Inferior parietal cortex (tissue), 1 donor: ENCODE measurements around the gene UBE2E1.

ENCODE experiments used
- DNase-seq: peaks from one replicate; pipeline ENCODE4 v3.0.0-alpha.2; 2016; ENCODE audit errors: extremely low spot score

Gene UBE2E1

DNA sequence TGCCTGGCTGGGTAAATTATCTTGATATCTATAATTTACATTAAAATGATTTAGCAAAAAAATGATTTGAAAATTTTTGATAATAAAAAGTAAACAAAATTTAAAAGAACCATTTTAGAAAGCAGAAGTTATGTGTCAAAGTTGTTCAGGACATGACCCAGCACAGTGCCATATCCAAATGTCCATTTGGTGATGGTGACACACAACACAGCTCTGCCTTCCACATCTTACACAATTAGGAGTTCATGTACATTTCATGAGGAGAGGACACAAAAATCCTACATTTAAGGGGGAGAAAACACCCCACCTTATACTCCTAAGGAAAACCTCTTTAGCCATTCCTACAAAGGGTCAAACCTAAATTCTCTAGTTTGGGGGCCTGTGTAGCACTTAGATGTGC lies 10.7 kb upstream of the UBE2E1 start:
- DNase-seq, result no peak

DNA sequence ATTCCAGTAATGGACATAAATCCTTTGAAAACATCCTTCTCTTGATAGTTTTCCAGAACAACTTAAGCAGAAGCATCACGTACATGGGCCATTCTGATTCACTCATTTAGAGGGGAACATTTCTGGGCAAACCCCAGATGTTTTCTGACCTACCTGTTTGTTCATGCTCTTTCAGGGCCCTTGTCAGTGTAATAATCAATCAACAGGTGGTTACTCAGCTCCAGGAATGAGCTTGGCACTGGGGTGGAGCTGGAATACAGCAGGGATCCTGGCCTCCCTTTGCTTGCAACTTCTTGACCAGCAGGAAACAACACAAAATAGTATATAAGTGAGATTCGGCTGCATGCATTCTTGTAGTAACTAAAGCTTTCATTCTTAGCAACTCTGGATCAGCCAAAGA lies 9.2 kb upstream of the UBE2E1 start:
- no peak for DNase-seq

DNA sequence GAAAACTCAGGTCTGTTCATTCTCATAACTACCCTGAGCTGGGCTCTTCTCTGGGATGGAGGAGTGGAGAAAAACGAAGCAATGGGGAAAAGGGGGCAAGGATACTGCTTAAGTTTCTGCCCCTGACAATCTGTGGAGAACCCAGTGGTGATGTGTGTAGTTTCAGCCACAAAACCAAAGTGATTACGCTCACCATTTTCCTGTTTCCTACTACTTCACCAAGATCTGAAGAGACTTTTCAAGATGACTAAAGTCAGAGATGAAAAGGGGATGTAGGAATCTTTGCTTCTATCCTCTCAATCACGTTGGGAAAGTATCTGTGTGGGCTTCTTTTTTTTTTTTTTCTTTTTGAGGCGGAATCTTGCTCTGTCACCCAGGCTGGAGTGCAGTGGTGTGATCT lies 8.3 kb upstream of the UBE2E1 start:
- no peak for DNase-seq

DNA sequence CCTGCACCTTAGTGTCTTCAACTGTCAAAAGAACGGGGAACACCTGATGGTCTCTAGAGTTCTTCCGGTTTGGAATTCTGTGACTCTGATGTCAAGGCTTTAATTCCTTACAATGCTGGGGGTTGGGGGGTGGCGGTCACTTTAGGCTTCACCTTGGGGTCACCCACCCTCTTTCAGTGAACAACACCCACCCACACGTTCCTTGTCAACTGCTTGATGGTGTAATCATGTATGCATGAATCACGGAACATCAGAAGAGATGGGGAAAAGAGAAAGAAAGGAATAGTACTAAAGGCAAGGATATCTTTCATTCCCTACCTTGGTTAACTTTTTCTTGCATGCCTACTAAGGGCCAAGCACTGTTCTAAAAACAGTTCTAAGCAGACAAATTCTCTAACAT lies 7.3 kb upstream of the UBE2E1 start:
- DNase-seq, result no peak

DNA sequence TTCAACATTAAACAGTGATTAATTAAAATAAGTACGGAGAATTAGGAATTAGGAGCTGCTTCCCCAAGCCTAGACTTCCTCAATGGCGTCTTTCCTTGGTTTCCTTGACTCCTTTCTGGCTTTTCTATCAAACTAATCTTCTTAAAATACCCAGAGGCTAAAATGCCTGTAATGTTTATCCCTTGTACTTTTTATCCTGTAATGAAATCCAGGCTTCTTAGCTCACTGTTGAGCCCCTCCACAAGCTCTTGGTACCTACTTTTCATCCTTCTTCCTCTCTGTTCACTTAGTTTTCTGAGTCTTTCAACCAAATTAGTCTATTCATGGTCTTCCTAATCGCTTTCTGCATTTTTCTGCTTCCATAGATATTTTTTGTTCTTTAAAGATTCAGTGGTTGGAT lies 6.9 kb upstream of the UBE2E1 start:
- DNase-seq, result no peak

DNA sequence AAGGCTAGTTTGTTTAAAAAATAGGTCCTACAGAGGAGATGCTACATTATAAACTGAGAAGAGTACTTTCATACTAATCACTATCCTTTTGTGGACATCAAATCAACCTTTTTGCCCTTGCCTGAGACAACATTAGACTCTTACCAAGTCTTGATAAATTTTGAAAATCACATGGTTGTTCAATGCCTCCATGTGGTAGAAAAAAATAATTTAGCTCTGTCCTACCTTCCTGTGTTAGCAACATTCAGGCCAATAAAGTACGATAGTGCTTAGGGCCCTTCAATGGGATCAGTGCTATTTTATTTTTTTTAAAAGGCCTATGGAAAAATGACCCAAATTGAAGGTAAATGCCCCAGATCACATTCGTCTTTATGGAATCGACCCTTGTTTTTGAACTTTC lies 5.0 kb upstream of the UBE2E1 start:
- DNase-seq, result no peak

DNA sequence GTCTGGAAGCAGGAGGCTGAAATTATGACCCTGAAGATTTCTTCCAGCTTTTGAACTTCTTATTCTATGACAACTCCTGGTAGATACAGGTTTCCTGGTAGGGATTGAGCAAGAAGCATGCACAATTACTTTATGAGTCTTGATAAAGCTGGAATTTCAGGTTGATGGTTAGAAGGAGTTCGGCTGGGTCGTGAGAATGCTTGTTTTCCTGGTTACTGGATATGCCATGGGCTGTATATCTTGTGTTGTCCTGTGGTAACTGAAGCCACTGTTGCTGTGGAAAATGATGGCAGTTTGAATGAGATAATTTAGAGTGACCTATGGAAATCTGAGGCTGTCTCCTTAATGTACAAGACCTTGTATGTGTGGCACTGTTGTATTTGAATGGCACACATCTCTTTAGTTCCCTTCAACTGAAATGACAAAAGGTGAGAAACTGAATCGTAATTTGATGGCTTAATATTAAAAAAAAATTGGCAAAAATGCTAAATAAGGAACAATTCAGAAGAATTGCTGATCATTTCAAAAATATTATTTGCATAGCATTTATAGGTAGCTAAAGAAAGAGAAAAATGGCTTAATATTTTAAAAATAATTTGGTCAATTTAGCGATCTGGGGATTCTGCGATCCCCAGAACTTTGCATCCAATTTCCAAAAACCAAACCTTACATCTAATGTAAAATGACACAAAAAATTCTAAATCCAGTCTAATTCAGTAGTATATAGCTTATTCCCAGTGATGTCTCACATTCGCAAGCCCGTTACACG lies 1.1 kb upstream of the UBE2E1 start:
- DNase-seq, result no peak

DNA sequence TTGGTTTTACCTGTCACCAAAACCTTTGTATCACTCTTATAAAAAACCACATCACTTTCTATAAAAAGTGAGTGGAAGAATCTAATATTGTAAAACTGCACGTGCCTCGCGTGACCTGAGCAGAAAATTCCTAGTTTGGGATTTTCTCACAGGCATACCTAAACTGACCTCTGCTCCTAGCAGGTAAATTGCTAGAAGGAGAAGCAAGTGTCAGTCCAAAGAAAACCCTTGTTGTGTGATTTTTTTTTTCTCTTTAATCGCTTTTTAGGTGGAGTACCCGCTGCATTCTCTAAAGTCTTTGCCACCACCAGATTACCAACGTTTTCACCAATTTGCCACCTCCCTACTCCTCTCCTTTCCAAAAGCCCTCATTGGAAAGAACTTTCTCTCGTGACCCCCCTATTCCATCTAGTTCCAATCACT lies 534 bp upstream of the UBE2E1 start:
- DNase-seq, result no peak

DNA sequence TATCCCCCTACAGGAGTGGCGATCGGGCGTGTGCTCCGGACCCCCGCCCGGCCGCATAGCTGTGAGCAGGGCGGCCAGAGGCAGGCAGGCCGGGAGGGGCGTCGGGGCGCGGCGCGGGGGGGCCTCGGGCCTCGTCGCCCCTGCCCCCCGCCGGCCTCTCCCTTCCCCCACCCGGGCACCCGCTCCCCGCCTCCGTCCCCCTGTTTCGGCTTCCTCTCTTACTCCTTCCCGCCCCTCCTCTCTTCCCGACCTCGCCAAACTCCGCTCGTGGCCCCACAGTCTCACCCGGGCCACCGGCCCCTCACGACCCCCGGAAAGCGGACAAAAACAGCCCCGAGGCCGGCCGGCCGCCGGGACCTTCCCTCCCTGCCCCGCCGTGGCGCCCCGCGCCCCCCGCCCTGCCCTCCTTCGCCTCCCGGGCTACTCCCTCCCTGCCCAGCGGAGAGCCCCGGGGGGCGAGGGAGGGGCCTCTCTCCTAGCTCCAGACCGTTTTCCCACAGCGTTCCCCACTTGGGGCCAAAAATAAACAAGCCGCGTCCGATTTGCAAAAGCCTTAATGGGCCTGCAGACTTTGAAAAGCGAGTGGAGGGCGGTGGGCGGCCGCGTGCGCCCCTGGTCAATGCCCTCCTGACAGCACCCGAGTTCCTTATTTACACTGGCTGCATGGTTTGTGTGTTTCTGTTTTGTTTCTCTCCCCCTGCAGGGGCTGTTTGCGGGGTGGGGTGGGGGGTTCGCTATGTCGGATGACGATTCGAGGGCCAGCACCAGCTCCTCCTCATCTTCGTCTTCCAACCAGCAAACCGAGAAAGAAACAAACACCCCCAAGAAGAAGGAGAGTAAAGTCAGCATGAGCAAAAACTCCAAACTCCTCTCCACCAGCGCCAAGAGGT lies 1.0 kb downstream of the UBE2E1 start:
- DNase-seq, result no peak

DNA sequence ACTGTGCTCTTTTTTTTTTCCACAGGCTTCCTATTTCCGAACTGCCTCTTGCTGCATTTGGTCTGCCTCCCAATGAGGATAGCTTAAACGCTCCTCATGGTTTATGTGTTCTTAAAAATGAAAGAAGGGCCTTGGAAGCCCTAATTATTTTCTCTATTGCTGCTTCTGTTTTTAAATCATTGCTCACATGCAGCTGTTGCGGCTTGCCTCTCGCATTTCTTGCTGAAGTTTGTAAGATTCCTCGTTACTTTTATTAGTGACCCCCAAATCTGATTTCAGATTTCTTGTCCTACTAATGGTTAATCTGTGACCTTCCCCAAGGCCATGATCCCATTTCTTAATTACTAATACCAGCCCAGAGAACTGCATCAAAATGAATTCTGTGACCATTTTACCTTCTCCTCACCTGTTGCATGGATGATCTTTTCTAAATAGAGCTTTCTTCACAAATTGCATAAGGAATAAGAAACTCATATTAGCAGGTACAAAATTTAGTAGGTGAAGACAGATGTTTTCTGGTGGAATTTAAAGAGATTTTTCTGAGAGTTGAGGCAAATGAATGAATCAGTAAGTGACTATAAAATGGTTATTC lies 1.8 kb downstream of the UBE2E1 start:
- DNase-seq, result peak; percentile 41

DNA sequence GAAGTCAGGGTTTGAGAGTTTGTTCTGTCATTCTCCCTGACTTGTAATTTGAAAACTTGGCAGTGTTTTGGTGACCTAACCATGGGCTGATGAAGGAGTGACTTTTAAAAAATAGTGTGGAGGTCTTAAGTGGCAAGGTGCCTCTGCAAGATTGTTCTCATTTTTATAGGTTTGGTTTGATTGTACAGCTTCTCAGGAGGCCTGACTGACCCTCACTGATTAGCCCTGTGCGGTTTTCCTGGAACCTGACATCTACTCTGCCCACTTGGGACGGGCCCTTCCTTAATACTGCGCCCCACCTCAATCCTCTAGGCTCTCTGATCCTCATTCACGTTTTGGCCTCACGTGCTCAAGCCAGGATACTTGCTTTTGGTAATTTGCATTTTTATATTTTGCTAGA lies 2.8 kb downstream of the UBE2E1 start:
- no peak for DNase-seq

DNA sequence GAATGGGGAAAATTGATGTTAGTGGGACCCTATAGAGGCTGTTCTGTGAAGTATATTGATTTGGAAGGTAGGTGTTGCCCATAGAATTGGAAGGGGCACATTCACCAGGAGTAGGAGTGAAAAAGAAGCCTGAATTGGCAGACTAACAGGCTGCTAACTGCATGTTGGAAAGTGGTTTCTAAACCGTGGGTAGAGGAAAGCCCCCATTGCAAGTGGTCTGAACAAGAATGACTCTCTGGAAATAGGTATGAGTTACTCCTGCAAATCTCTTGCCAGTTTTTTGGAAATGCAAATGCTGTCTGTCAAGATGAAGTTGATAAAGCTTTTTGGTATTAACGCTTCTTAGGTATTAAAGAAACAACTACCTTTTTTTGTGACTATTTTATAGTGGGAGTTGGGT lies 3.5 kb downstream of the UBE2E1 start:
- DNase-seq, result no peak

DNA sequence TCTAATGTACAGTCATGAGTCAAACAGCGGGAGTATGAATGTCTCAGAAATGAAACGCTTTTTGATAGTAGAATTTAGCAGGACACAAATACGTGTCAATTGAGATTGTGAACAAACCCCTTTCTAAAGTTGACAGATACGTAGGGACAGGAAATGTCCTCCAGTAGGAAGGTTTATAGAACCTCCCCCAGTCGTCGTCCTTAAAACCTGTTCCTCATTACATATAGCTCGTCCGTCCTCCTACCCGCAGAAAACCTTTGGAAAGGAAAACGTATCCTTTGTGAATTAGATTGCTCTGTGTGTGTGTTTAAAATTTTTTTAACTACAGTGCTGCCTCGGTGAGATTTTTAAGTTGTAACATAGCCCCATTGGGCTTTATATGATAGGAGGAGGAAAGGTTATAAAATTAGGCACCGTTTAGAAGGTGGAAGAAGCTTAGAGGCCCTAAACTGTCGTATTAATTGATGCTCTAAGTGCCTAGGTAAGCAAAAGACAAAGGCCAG lies 4.1 kb downstream of the UBE2E1 start:
- peak; percentile 45 for DNase-seq

DNA sequence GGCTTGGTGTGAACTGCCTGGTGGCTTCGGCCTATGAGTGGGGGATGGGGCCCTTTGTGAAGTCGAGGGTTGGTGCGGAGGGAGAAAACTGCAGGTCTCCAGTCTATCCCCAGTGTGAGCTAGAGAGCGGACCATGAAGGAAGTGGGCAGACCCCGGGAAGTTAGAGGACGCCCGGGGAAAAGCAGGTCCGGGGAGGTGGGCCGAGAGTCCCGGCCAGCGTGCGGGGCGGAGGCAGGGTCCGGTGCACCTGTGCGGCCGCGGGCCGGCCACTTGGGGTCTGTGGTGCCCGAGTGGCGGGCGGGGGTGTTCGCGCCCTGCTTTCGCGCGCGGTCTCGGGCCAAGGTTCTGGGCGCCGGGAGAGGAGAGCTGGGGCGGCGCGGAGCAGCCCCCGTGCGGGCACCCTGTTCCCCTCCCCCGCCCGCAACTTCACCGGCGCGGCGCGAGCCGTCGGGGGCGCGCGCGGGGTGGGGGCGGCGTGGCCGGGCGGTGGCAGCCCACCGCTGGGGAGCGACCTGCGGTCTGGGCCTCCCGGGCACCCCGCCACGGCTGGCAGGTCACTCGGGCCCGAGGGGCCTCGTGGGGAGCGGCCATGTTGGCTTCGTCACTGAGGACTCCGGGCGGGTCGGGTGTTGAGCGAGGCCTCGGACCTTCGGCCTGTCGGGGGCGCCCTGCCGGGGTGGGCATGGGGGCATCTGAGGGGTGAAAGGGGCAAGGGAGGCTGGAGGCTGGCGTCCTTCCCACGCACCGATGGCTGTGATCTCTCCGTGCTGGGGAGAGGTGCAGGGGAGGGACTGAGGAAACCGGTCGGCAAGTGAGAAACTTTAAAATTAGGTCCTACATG lies 4.8 kb downstream of the UBE2E1 start:
- no peak for DNase-seq

DNA sequence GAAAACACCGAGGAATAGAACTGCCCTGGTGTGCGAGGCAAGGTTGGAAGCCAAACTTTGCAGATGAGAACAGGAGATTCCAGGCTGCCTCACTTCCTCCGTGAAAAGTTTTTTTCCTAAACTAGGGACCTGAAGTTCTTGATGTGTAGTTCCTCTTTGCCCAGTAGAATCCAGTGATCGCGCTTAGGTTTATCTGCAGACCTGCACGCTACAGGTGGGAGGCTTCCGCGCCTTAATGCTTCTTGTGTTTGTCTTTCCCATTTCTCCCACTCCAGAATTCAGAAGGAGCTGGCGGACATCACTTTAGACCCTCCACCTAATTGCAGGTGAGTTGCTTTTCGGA lies 5.4 kb downstream of the UBE2E1 start:
- no peak for DNase-seq

DNA sequence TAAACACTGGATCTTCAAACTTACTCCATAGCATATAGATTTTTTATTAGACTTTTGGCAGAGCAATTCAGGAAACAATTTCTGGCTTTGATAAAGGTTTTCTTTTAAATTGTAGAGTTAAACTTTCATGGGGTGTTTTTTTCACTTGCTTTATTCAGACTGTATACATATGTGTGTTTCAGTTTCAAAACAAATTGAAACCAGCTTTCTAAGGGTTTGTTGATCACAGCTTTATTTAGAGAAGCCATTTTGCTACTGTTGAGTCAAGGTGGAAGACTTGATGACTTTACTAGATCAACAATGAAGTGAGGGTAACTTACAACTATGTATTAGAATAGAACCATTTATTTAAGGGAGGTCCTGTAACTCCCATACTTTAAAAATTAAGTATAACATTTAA lies 6.2 kb downstream of the UBE2E1 start:
- DNase-seq, result no peak

DNA sequence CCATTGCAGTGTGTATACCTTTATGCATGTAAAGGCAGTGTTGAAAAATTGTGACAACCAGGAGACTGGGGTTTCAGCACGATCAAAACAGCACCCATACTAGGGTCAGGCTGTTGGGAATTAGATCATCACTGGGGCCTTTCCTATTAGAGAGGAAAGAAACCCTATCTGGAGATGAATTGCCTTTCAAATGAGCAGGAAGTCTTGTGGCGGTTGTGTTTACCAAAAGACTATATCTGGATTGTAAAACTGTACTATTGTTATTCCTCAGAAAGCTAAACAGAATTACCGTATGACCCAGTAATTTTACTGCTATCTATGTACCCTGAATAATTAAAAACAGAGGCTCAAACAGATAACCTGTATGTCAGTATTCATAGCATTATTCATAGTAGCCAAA lies 10.1 kb downstream of the UBE2E1 start:
- no peak for DNase-seq

DNA sequence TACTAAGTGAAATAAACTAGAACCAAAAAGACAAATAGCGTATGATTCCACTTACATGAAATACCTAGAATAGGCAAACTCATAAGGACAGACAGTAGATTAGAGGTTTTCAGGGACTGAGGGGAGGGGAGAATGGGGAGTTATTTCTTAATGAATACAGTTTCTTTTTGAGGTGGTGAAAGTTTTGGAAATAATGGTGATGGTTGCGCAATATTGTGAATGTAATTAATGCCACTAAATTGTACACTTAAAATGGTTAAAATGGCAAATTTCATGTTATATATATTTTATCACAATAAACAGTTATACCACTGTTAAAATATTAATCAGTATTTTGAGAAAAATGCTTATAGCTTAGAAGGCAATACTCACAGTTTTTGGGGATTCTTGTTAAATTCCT lies 11.0 kb downstream of the UBE2E1 start:
- no peak for DNase-seq

DNA sequence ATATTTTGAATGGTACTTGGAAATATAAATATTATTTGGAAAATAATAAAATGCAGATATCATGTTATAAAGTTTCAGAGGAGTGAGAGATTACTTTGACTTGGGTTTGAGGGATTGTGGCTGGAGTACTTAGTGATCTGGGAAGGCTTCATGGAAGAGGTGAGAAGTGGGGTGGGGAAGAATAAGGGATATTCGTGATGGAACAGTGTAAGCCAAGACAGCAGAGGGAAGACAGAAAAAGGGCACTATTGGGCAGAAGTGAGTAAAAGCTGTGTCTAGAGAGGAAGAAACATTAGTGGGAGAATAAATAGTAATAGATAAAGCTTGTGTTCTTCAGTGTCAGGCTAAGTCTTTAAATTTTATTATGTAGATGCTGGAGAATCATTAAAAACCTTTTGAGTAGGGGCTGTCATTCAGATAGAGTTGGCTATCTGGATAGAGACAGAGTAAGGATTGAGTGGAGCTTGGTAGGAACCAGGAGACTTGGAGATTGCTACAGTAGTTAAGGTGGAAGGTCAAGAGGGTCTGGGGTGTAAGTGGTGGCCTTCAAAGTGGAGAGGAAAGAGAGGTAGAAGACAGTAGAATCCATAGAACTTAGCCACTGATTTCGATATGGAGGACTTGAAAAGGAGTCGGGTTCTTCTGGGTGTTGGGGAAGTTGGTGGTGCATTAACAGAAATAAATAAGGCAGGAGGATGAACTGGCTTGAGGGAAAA lies 11.9 kb downstream of the UBE2E1 start:
- no peak for DNase-seq

DNA sequence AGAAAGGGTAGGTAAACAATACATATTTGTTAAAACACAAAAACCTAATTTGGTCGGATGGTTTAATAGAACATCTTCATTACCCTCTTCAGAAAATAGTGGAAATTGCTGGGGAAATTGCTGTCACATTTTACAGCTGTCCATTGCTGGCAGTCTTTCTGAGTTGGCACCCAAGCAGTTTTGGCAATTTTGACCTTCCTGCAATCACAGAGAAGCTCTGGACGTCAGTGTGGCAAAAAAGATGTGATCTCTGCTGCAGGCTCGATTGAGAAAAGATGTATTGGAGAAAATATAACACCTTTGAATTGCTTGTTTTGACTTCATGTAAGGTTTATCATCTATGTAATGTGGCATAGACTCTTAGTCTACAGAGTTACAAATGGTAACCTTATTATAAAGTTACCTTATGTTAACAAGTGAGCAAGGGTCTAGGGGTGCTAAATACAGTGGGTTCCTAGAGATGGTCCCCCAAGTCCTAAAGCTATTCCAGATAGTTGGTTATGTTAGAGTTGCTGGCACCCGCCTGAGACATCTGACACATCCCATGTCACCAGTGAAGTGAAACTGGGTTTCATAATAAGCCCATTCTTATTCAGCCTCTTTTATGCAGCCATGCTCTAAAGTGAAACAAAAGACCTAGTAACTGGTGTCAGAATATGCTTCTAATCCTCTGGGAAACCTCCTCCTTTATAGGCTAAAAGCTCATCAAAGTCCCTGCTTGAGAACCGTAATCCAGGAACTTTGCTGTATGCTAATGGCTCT lies 14.0 kb downstream of the UBE2E1 start:
- peak; percentile 77 for DNase-seq
